ENCODE measurements around the gene CMSS1.

Gene CMSS1

GRCh38 chr3:100125161-100125938, 307.7 kb downstream of the CMSS1 start:
- no peak overlapping the region for H3K4me3 ChIP-seq (ENCODE audit: low read depth, low read length)
- no peak for DNase-seq (ENCODE audit: low read depth)
- TF ChIP-seq CTCF (IDR thresholded peaks at IDR 0.05; ENCODE audit: insufficient read depth, low read depth, low read length, missing control alignments) = no peak

GRCh38 chr3:100127792-100128191, 310.1 kb downstream of the CMSS1 start:
- TF ChIP-seq CTCF (IDR thresholded peaks at IDR 0.05; ENCODE audit: insufficient read depth, low read depth, low read length, missing control alignments) = no peak
- H3K4me3 ChIP-seq (ENCODE audit: low read depth, low read length) = no peak overlapping the region

GRCh38 chr3:100128565-100128964, 310.9 kb downstream of the CMSS1 start:
- no peak for DNase-seq (ENCODE audit: low read depth)
- TF ChIP-seq CTCF (IDR thresholded peaks at IDR 0.05; ENCODE audit: insufficient read depth, low read depth, low read length, missing control alignments) = no peak
- H3K4me3 ChIP-seq (ENCODE audit: low read depth, low read length) = no peak overlapping the region

More at GRCh38 chr3:100127792-100128191, 310.1 kb downstream of the CMSS1 start:
- no peak for DNase-seq (ENCODE audit: low read depth)

- TF ChIP-seq CTCF (IDR thresholded peaks at IDR 0.05; ENCODE audit: insufficient read depth, low read depth, low read length, missing control alignments) = no peak
- H3K4me3 ChIP-seq (ENCODE audit: low read depth, low read length) = no peak overlapping the region
- no peak for DNase-seq (ENCODE audit: low read depth)
Observed at GRCh38 chr3:100129941-100130340, 312.3 kb downstream of the CMSS1 start.

- DNase-seq (ENCODE audit: low read depth) = no peak
- H3K4me3 ChIP-seq (ENCODE audit: low read depth, low read length) = no peak overlapping the region
- no peak for TF ChIP-seq CTCF (IDR thresholded peaks at IDR 0.05; ENCODE audit: insufficient read depth, low read depth, low read length, missing control alignments)
Observed at GRCh38 chr3:100131241-100131640, 313.6 kb downstream of the CMSS1 start.

- DNase-seq (ENCODE audit: low read depth) = no peak
- TF ChIP-seq CTCF (IDR thresholded peaks at IDR 0.05; ENCODE audit: insufficient read depth, low read depth, low read length, missing control alignments) = no peak
- H3K4me3 ChIP-seq (ENCODE audit: low read depth, low read length) = no peak overlapping the region
Observed at GRCh38 chr3:100136921-100137320, 319.3 kb downstream of the CMSS1 start.

GRCh38 chr3:100140976-100141375, 323.3 kb downstream of the CMSS1 start:
- no peak for DNase-seq (ENCODE audit: low read depth)
- TF ChIP-seq CTCF (IDR thresholded peaks at IDR 0.05; ENCODE audit: insufficient read depth, low read depth, low read length, missing control alignments) = no peak

More at GRCh38 chr3:100140976-100141375, 323.3 kb downstream of the CMSS1 start:
- no peak overlapping the region for H3K4me3 ChIP-seq (ENCODE audit: low read depth, low read length)

Measured in GM12865 (cell line).